ENCODE data around the gene WNT8B. TPM values are rescaled to one million over a fixed set of nuclear protein-coding genes. Genes with fewer than 3 reads are reported as not detected.
A peak's percentile ranks its signal among the peaks of the same experiment; 100 is the strongest.

Gene WNT8B
- total RNA-seq, 2 experiments from 2014 or later: 0.18 to 0.37 TPM

- H3K9me3 Mint-ChIP-seq (ENCODE audit: insufficient read depth): no peaks in the 10 kb centered on the region
Observed at GRCh38 chr10:100519311-100520051, 56.7 kb downstream of the WNT8B start, which contains the start of gene SEC31B. Gene SEC31B (minus strand): TSS chr10:100519861. CDS start chr10:100516952, 2,909 bp downstream.

GRCh38 chr10:100520811-100521210 lies 58.0 kb downstream of the WNT8B start:
- ChIA-PET CTCF (interaction anchor here (1.2 to 10.2 kb wide), 8 partner anchors 11 to 179 kb away, joined by 3 to 156 read pairs (median 38); partner anchors contain the start of gene HIF1AN), POLR2A (interaction anchor here (0.5 to 4.9 kb wide), 3 partner anchors 11 to 283 kb away, joined by 3 to 62 read pairs (median 3); no protein-coding TSS in a partner anchor)
- Mint-ChIP-seq H3K36me3 (ENCODE audit: low read depth) (peaks cover 54% of the 10 kb centered on the region), H3K27ac (peak overlapping the region; percentile 53), H3K4me3 (no peak overlapping the region), H3K27me3 (ENCODE audit: low read depth) (no peaks in the 10 kb centered on the region), H3K4me1 (ENCODE audit: low read depth) (peaks cover 35% of the 10 kb centered on the region), H3K9me3 (ENCODE audit: insufficient read depth) (no peaks in the 10 kb centered on the region)
- DNase-seq: no peak
- ATAC-seq: no peak

More at GRCh38 chr10:100519311-100520051, 56.7 kb downstream of the WNT8B start, which contains the start of gene SEC31B:
- DNase-seq: no peak
- H3K4me1 Mint-ChIP-seq (ENCODE audit: low read depth): peaks cover 37% of the 10 kb centered on the region
- peaks cover 47% of the 10 kb centered on the region for H3K36me3 Mint-ChIP-seq (ENCODE audit: low read depth)
- no peak for ATAC-seq
- no peak within 1 kb of the TSS for H3K4me3 Mint-ChIP-seq
- ChIA-PET CTCF (interaction anchor here (1.0 to 10.2 kb wide), 31 partner anchors 9 to 230 kb away, joined by 3 to 165 read pairs (median 8); partner anchors contain the start of genes HIF1AN, NDUFB8 and SCD), POLR2A (interaction anchor here (0.6 to 4.9 kb wide), 10 partner anchors 8 to 85 kb away, joined by 3 to 62 read pairs (median 4); partner anchors contain the start of gene NDUFB8)
- H3K27me3 Mint-ChIP-seq (ENCODE audit: low read depth): no peaks in the 10 kb centered on the region
- peak within 1 kb of the TSS; percentile 53 for H3K27ac Mint-ChIP-seq

GRCh38 chr10:100522107-100522801 lies 59.4 kb downstream of the WNT8B start:
- ChIA-PET POLR2A (interaction anchor here (0.8 to 2.1 kb wide), 3 partner anchors 13 to 15 kb away, joined by 3 to 5 read pairs (median 5); partner anchors contain the start of gene HIF1AN), CTCF (interaction anchor here (1.1 to 10.2 kb wide), 7 partner anchors 8 to 185 kb away, joined by 3 to 146 read pairs (median 4); no protein-coding TSS in a partner anchor)
- peaks cover 36% of the 10 kb centered on the region for H3K4me1 Mint-ChIP-seq (ENCODE audit: low read depth)
- ATAC-seq: no peak
- H3K27ac Mint-ChIP-seq: no peak overlapping the region
- H3K4me3 Mint-ChIP-seq: no peak overlapping the region
- H3K27me3 Mint-ChIP-seq (ENCODE audit: low read depth): no peaks in the 10 kb centered on the region
- DNase-seq: no peak
- peaks cover 55% of the 10 kb centered on the region for H3K36me3 Mint-ChIP-seq (ENCODE audit: low read depth)
- no peaks in the 10 kb centered on the region for H3K9me3 Mint-ChIP-seq (ENCODE audit: insufficient read depth)

GRCh38 chr10:100522945-100523344 lies 60.1 kb downstream of the WNT8B start:
- CTCF ChIA-PET: interaction anchor here (1.1 to 10.2 kb wide), 7 partner anchors 9 to 186 kb away, joined by 3 to 146 read pairs (median 4); no protein-coding TSS in a partner anchor
- H3K27me3 Mint-ChIP-seq (ENCODE audit: low read depth): no peaks in the 10 kb centered on the region

GRCh38 chr10:100524206-100524605 lies 61.4 kb downstream of the WNT8B start:
- Mint-ChIP-seq H3K27me3 (ENCODE audit: low read depth) (no peaks in the 10 kb centered on the region), H3K27ac (peak overlapping the region; percentile 55), H3K9me3 (ENCODE audit: insufficient read depth) (no peaks in the 10 kb centered on the region), H3K36me3 (ENCODE audit: low read depth) (peaks cover 59% of the 10 kb centered on the region), H3K4me1 (ENCODE audit: low read depth) (peaks cover 31% of the 10 kb centered on the region), H3K4me3 (no peak overlapping the region)
- ATAC-seq (no peak), DNase-seq (no peak)
- ChIA-PET CTCF (interaction anchor here (1.2 to 7.2 kb wide), 8 partner anchors 10 to 197 kb away, joined by 3 to 35 read pairs (median 16); partner anchors contain the start of gene HIF1AN), POLR2A (interaction anchor here (1.0 to 2.0 kb wide), 3 partner anchors 12 to 197 kb away, joined by 3 to 8 read pairs (median 6); partner anchors contain the start of gene HIF1AN)

More at GRCh38 chr10:100522945-100523344, 60.1 kb downstream of the WNT8B start:
- POLR2A ChIA-PET: interaction anchor here (0.8 to 2.1 kb wide), 3 partner anchors 13 to 16 kb away, joined by 3 to 5 read pairs (median 5); partner anchors contain the start of gene HIF1AN
- peaks cover 36% of the 10 kb centered on the region for H3K4me1 Mint-ChIP-seq (ENCODE audit: low read depth)
- peaks cover 53% of the 10 kb centered on the region for H3K36me3 Mint-ChIP-seq (ENCODE audit: low read depth)
- DNase-seq (no peak), ATAC-seq (no peak)
- H3K9me3 Mint-ChIP-seq (ENCODE audit: insufficient read depth): no peaks in the 10 kb centered on the region
- H3K27ac Mint-ChIP-seq: no peak overlapping the region
- H3K4me3 Mint-ChIP-seq: no peak overlapping the region

GRCh38 chr10:100524638-100525037 lies 61.8 kb downstream of the WNT8B start:
- CTCF ChIA-PET: interaction anchor here (1.2 to 7.2 kb wide), 8 partner anchors 10 to 197 kb away, joined by 3 to 35 read pairs (median 16); partner anchors contain the start of gene HIF1AN
- Mint-ChIP-seq H3K36me3 (ENCODE audit: low read depth) (peaks cover 59% of the 10 kb centered on the region), H3K9me3 (ENCODE audit: insufficient read depth) (no peaks in the 10 kb centered on the region), H3K27ac (no peak overlapping the region), H3K27me3 (ENCODE audit: low read depth) (no peaks in the 10 kb centered on the region), H3K4me3 (no peak overlapping the region), H3K4me1 (ENCODE audit: low read depth) (peaks cover 31% of the 10 kb centered on the region)
- POLR2A ChIA-PET: interaction anchor here (1.0 to 2.0 kb wide), 4 partner anchors 11 to 197 kb away, joined by 3 to 8 read pairs (median 4); partner anchors contain the start of gene HIF1AN
- DNase-seq: no peak
- ATAC-seq: no peak

GRCh38 chr10:100528123-100528886 lies 65.5 kb downstream of the WNT8B start:
- ATAC-seq (no peak), DNase-seq (no peak)
- peaks cover 51% of the 10 kb centered on the region for H3K36me3 Mint-ChIP-seq (ENCODE audit: low read depth)
- peaks cover 48% of the 10 kb centered on the region for H3K4me1 Mint-ChIP-seq (ENCODE audit: low read depth)
- peak overlapping the region; percentile 99 for H3K27ac Mint-ChIP-seq
- H3K27me3 Mint-ChIP-seq (ENCODE audit: low read depth): no peaks in the 10 kb centered on the region
- H3K4me3 Mint-ChIP-seq: peak overlapping the region; percentile 100
- ChIA-PET CTCF (interaction anchor here (1.8 to 7.2 kb wide), 6 partner anchors 7 to 94 kb away, joined by 5 to 60 read pairs (median 24); partner anchors contain the start of genes HIF1AN and SEC31B), POLR2A (interaction anchor here (1.0 to 3.3 kb wide), 5 partner anchors 10 to 155 kb away, joined by 3 to 19 read pairs (median 4); no protein-coding TSS in a partner anchor)
- no peaks in the 10 kb centered on the region for H3K9me3 Mint-ChIP-seq (ENCODE audit: insufficient read depth)

- peaks cover 44% of the 10 kb centered on the region for H3K36me3 Mint-ChIP-seq (ENCODE audit: low read depth)
- H3K9me3 Mint-ChIP-seq (ENCODE audit: insufficient read depth): no peaks in the 10 kb centered on the region
- no peaks in the 10 kb centered on the region for H3K27me3 Mint-ChIP-seq (ENCODE audit: low read depth)
- peak overlapping the region; percentile 99 for H3K27ac Mint-ChIP-seq
- CTCF ChIA-PET: interaction anchor here (1.8 to 7.2 kb wide), 6 partner anchors 11 to 95 kb away, joined by 5 to 60 read pairs (median 24); partner anchors contain the start of gene SEC31B
- no peak for ATAC-seq
- DNase-seq: no peak
- POLR2A ChIA-PET: interaction anchor here (1.0 to 3.3 kb wide), 4 partner anchors 10 to 46 kb away, joined by 3 to 19 read pairs (median 6); no protein-coding TSS in a partner anchor
- peak overlapping the region; percentile 100 for H3K4me3 Mint-ChIP-seq
- peaks cover 45% of the 10 kb centered on the region for H3K4me1 Mint-ChIP-seq (ENCODE audit: low read depth)
Observed at GRCh38 chr10:100528921-100529474, 66.2 kb downstream of the WNT8B start.

GRCh38 chr10:100529475-100530298 lies 66.9 kb downstream of the WNT8B start, which contains the start of gene NDUFB8:
Gene NDUFB8 (minus strand): TSS chr10:100529871. CDS start chr10:100529851, 20 bp downstream.
- Mint-ChIP-seq H3K9me3 (ENCODE audit: insufficient read depth) (no peaks in the 10 kb centered on the region), H3K36me3 (ENCODE audit: low read depth) (peaks cover 37% of the 10 kb centered on the region), H3K4me1 (ENCODE audit: low read depth) (peaks cover 44% of the 10 kb centered on the region), H3K27ac (peak within 1 kb of the TSS; percentile 99), H3K27me3 (ENCODE audit: low read depth) (no peaks in the 10 kb centered on the region), H3K4me3 (peak within 1 kb of the TSS; percentile 100)
- POLR2A ChIA-PET: interaction anchor here (0.7 to 2.6 kb wide), 6 partner anchors 11 to 47 kb away, joined by 3 to 7 read pairs (median 4); no protein-coding TSS in a partner anchor
- CTCF ChIA-PET: interaction anchor here (0.9 to 5.9 kb wide), 8 partner anchors 12 to 97 kb away, joined by 3 to 60 read pairs (median 8); partner anchors contain the start of gene SEC31B
- peak; percentile 89 for ATAC-seq
- DNase-seq: peak; percentile 92
